IMR-90 (cell line): ENCODE results near the gene CRY2. TPM values are rescaled to one million over a fixed set of nuclear protein-coding genes. Genes with fewer than 3 reads are reported as not detected.

ENCODE experiments used
- ATAC-seq: fragments of 200-7000 bp; cut with Tn5 transposase; 2 replicates; pipeline ENCODE4 v1.9.1; 2020; ENCODE audit warnings: low read depth, mild to moderate bottlenecking, moderate library complexity
- BruUV-seq: library from RNA; stranded (reverse); fragments of 400-500 nt; replicated peaks from 2 replicates; lab custom pipeline; 2021; lab: Mats Ljungman, UMichigan
- CTCF ChIA-PET: fragments of 300-600 bp; formaldehyde crosslinking; extraction: SDS; loops from one replicate; lab custom pipeline; 2021; ENCODE audit warnings: antibody characterized with exemption; lab: Yijun Ruan, JAX
- POLR2A ChIA-PET: fragments of 300-600 bp; sonication (Branson Sonifier 250); formaldehyde crosslinking; loops from one replicate; lab custom pipeline; 2022; ENCODE audit warnings: antibody characterized with exemption; ENCODE audit not compliant: unreplicated experiment; lab: Charles Lee
- DNase-seq: peaks from one replicate; pipeline ENCODE4 v3.0.0; 2013
- H2AFZ ChIP-seq: replicated peaks from 2 replicates; pipeline ENCODE3; 2013; ENCODE audit warnings: low read length, mild to moderate bottlenecking; ENCODE audit not compliant: poor library complexity
- H2AK5ac ChIP-seq: 2 replicates; pipeline ENCODE4 v1.6.1; 2013; ENCODE audit warnings: low read depth, low read length, inconsistent platforms
- H2AK9ac ChIP-seq: replicated peaks from 2 replicates; pipeline ENCODE3; 2013; ENCODE audit warnings: mild to moderate bottlenecking, low read depth, low read length, moderate library complexity; ENCODE audit not compliant: poor library complexity
- H2BK120ac ChIP-seq: 2 replicates; pipeline ENCODE4 v1.6.1; 2013; ENCODE audit warnings: low read depth, low read length, inconsistent platforms
- H2BK15ac ChIP-seq: 3 replicates; pipeline ENCODE4 v1.6.1; 2013; ENCODE audit warnings: low read depth, low read length, inconsistent platforms
- H2BK20ac ChIP-seq: 2 replicates; pipeline ENCODE4 v1.6.1; 2013; ENCODE audit warnings: low read depth, mild to moderate bottlenecking, inconsistent platforms, low read length, moderate library complexity
- H2BK5ac ChIP-seq: 2 replicates; pipeline ENCODE4 v1.6.1; 2013; ENCODE audit warnings: mild to moderate bottlenecking, low read depth, low read length, inconsistent platforms; ENCODE audit not compliant: poor library complexity, severe bottlenecking
- H3K14ac ChIP-seq: replicated peaks from 2 replicates; pipeline ENCODE4 v1.6.1; 2013; ENCODE audit warnings: low read depth, low read length, inconsistent platforms
- H3K18ac ChIP-seq: 2 replicates; pipeline ENCODE4 v1.6.1; 2013; ENCODE audit warnings: low read depth, low read length, control low read depth
- H3K23ac ChIP-seq: 2 replicates; pipeline ENCODE4 v1.6.1; 2013; ENCODE audit warnings: low read depth, low read length, inconsistent platforms
- H3K27ac ChIP-seq: 2 replicates; pipeline ENCODE4 v1.5.1; 2013; ENCODE audit warnings: mild to moderate bottlenecking, control low read depth, low read length; ENCODE audit not compliant: insufficient read depth
- H3K27me3 ChIP-seq: 2 replicates; pipeline ENCODE4 v1.6.1; 2013; ENCODE audit warnings: low read length; ENCODE audit not compliant: control insufficient read depth, insufficient read depth
- H3K36me3 ChIP-seq: 2 replicates; pipeline ENCODE4 v1.6.1; 2013; ENCODE audit warnings: low read length, mixed read lengths; ENCODE audit not compliant: control insufficient read depth, insufficient read depth
- H3K4ac ChIP-seq: 2 replicates; pipeline ENCODE4 v1.6.1; 2013; ENCODE audit warnings: low read depth, low read length, inconsistent platforms
- H3K4me1 ChIP-seq: 2 replicates; pipeline ENCODE4 v1.6.1; 2013; ENCODE audit warnings: low read length, mixed read lengths; ENCODE audit not compliant: control insufficient read depth, insufficient read depth
- H3K4me2 ChIP-seq: 2 replicates; pipeline ENCODE4 v1.6.1; 2013; ENCODE audit warnings: low read depth, mild to moderate bottlenecking, control low read depth, low read length, moderate library complexity
- H3K4me3 ChIP-seq: 2 replicates; pipeline ENCODE4 v1.5.1; 2013; ENCODE audit warnings: low read depth, mild to moderate bottlenecking, control low read depth, low read length, moderate library complexity; ENCODE audit not compliant: insufficient read depth
- H3K56ac ChIP-seq: 2 replicates; pipeline ENCODE4 v1.6.1; 2013; ENCODE audit warnings: low read length, inconsistent platforms; ENCODE audit not compliant: insufficient read depth; ENCODE audit errors: extremely low read depth
- H3K79me1 ChIP-seq, 2 experiments: 2 replicates each; pipeline ENCODE4 v1.6.1; 2013; ENCODE audit warnings: low read length in 2 of 2, inconsistent platforms in 1 of 2, low read depth in 1 of 2
- H3K9ac ChIP-seq: 2 replicates; pipeline ENCODE4 v1.6.1; 2013; ENCODE audit warnings: low read depth, low read length, control low read depth
- H3K9me1 ChIP-seq: 2 replicates; pipeline ENCODE4 v1.6.1; 2013; ENCODE audit warnings: low read length, inconsistent platforms; ENCODE audit not compliant: insufficient read depth
- H3K9me3 ChIP-seq: 2 replicates; pipeline ENCODE4 v1.6.1; 2013; ENCODE audit warnings: low read length; ENCODE audit not compliant: control insufficient read depth, insufficient read depth
- H4K20me1 ChIP-seq: 2 replicates; pipeline ENCODE4 v1.6.1; 2013; ENCODE audit warnings: low read length, inconsistent platforms; ENCODE audit not compliant: insufficient read depth
- H4K5ac ChIP-seq: 2 replicates; pipeline ENCODE4 v1.6.1; 2013; ENCODE audit warnings: mild to moderate bottlenecking, low read depth, low read length, control low read depth
- H4K8ac ChIP-seq, 2 experiments: 2 replicates each; pipeline ENCODE4 v1.6.1; 2013; ENCODE audit warnings: low read depth in 2 of 2, low read length in 2 of 2, control low read depth in 1 of 2, inconsistent platforms in 1 of 2
- H4K91ac ChIP-seq: 2 replicates; pipeline ENCODE4 v1.6.1; 2013; ENCODE audit warnings: low read depth, low read length, inconsistent platforms; ENCODE audit not compliant: insufficient read depth
- BHLHE40 ChIP-seq: fragments of 150-350 bp; IDR thresholded peaks from 2 replicates; pipeline ENCODE4 v1.6.1; 2016; ENCODE audit warnings: mild to moderate bottlenecking, low read depth, low read length
- CHD1 ChIP-seq: IDR thresholded peaks from 2 replicates; pipeline ENCODE4 v1.6.1; 2012; ENCODE audit warnings: low read depth, low read length, improper control_type of control experiment
- CTCF ChIP-seq: conservative IDR thresholded peaks from 2 replicates; pipeline ENCODE4 v1.5.1; 2012; ENCODE audit warnings: mild to moderate bottlenecking, low read depth, low read length, improper control_type of control experiment
- FOS ChIP-seq: fragments of 150-350 bp; IDR thresholded peaks from 2 replicates; pipeline ENCODE4 v1.6.1; 2016; ENCODE audit warnings: low read depth, low read length
- MAFK ChIP-seq: IDR thresholded peaks from 2 replicates; pipeline ENCODE4 v1.6.1; 2012; ENCODE audit warnings: low read depth, low read length, improper control_type of control experiment
- MAZ ChIP-seq: IDR thresholded peaks from 2 replicates; pipeline ENCODE4 v1.6.1; 2012; ENCODE audit warnings: low read depth, mild to moderate bottlenecking, low read length, improper control_type of control experiment, moderate library complexity, borderline replicate concordance
- NFE2L2 ChIP-seq: fragments of 150-350 bp; IDR thresholded peaks from 2 replicates; pipeline ENCODE4 v1.6.1; 2016; ENCODE audit warnings: low read depth, mild to moderate bottlenecking, low read length
- POLR2A ChIP-seq: IDR thresholded peaks from 2 replicates; pipeline ENCODE4 v1.6.1; 2012; ENCODE audit warnings: mild to moderate bottlenecking, low read depth, low read length
- RAD21 ChIP-seq: IDR thresholded peaks from 2 replicates; pipeline ENCODE4 v1.6.1; 2012; ENCODE audit warnings: low read length, improper control_type of control experiment
- RCOR1 ChIP-seq: IDR thresholded peaks from 2 replicates; pipeline ENCODE4 v1.6.1; 2012; ENCODE audit warnings: mild to moderate bottlenecking, low read length, improper control_type of control experiment; ENCODE audit not compliant: insufficient replicate concordance
- SMC3 ChIP-seq: fragments of 150-350 bp; IDR thresholded peaks from 2 replicates; pipeline ENCODE4 v1.6.1; 2016; ENCODE audit warnings: low read depth, mild to moderate bottlenecking, antibody characterized with exemption, low read length, moderate library complexity
- USF2 ChIP-seq: fragments of 150-350 bp; IDR thresholded peaks from 2 replicates; pipeline ENCODE4 v1.6.1; 2017; ENCODE audit warnings: mild to moderate bottlenecking, antibody characterized with exemption, low read length, low read depth
- WGBS, 2 experiments: methylation state at CpG; one replicate each; pipeline versions ENCODE4 v1.1.5 to v1.1.7; 2013; ENCODE audit warnings: missing lambda C conversion rate in 2 of 2; ENCODE audit not compliant: insufficient read length in 1 of 2; ENCODE audit errors: extremely low coverage in 2 of 2; 5-methylcytosine and 5-hydroxymethylcytosine counted together
- dilution Hi-C: fragments of 300-500 bp; cut with HindIII; formaldehyde crosslinking; loops from one replicate; pipeline ENCODE4 v1.14.3; 2018; ENCODE audit warnings: low sequenced_read_pairs; ENCODE audit not compliant: unreplicated experiment
- in situ Hi-C: fragments of 300-500 bp; cut with MboI; formaldehyde crosslinking; loops from 3 replicates; pipeline ENCODE4 v1.14.3; 2019; ENCODE audit warnings: low sequenced_read_pairs, inconsistent platforms, mixed read lengths
- intact Hi-C: fragments of 100-400 bp; cut with micrococcal nuclease; formaldehyde crosslinking; loops from 2 replicates; pipeline ENCODE4 v1.10.0; 2022
- polyA plus RNA-seq, 3 experiments: library from polyadenylated mRNA; depleted of rRNA; stranded (reverse); fragments of >200 nt; gene quantifications; 2 replicates each; pipeline ENCODE4 v1.2.3, GENCODE V29; 2012; ENCODE audit warnings: low replicate concordance in 1 of 3
- total RNA-seq: library from RNA; depleted of rRNA; stranded (reverse); fragments of >200 nt; gene quantifications from 2 replicates; pipeline ENCODE4 v1.2.3, GENCODE V29; 2012

CRY2 gene
- total and polyA plus RNA-seq, 2 of the 4 experiments (the other 2 are of a cell fraction) = 12.2 to 13.1 TPM

- TF ChIP-seq BHLHE40 = no peak
- no peak for TF ChIP-seq RAD21
These were observed 41.0 kb upstream of the CRY2 start (continued) for GRCh38 chr11:45806072-45806933.

- Histone ChIP-seq H2BK20ac (no peak overlapping the region), H3K4me3 (0 out of 2 replicates have a peak overlapping the region, but pooled peaks have one; percentile 19), H2AK9ac (no peak overlapping the region), H3K18ac (no peak overlapping the region), H3K27ac (no peak overlapping the region), H3K14ac (no peak overlapping the region), H3K36me3 (peaks cover 33% of the 10 kb centered on the region), H2BK5ac (no peak overlapping the region), H4K8ac (no peak overlapping the region), H3K27me3 (no peaks in the 10 kb centered on the region), H3K56ac (no peak overlapping the region), H3K23ac (no peak overlapping the region), H3K4me1 (peaks cover 20% of the 10 kb centered on the region), H2BK15ac (no peak overlapping the region), H4K5ac (no peak overlapping the region), H2BK120ac (no peak overlapping the region), H3K9me1 (peaks cover 27% of the 10 kb centered on the region), H3K4ac (no peak overlapping the region), H2AFZ (no peak overlapping the region), H4K20me1 (peaks cover 35% of the 10 kb centered on the region), H3K9ac (peak overlapping the region; percentile 46), H4K91ac (no peak overlapping the region), H3K4me2 (peak overlapping the region; percentile 96), H3K79me1 (peaks cover 42 to 58% of the 10 kb centered on the region in 2 experiments), H2AK5ac (no peak overlapping the region), H3K9me3 (no peaks in the 10 kb centered on the region)
- CTCF ChIA-PET = no interaction called here
- BruUV-seq = no TSS peak
- DNase-seq (no peak), ATAC-seq (no peak)
- no CpG with 5 or more reads among the region's 7 CpGs for WGBS, 2 experiments
- intact Hi-C loops = no loop called here
- dilution Hi-C loops = no loop called here
- POLR2A ChIA-PET = no interaction called here
- in situ Hi-C loops = loop anchor here (25.0 kb wide), 1 partner anchor 1245 kb away; the partner anchor contains the start of gene CD82
- TF ChIP-seq SMC3 (no peak), BHLHE40 (no peak), MAZ (no peak), NFE2L2 (no peak), POLR2A (no peak), USF2 (no peak), MAFK (no peak), CHD1 (no peak), RCOR1 (no peak), RAD21 (no peak), FOS (no peak), CTCF (no peak)
These were observed 40.1 kb upstream of the CRY2 start for GRCh38 chr11:45806937-45807791.
